HepG2 (cell line): ENCODE measurements around the gene MAP1LC3A. TPM values are rescaled to one million over a fixed set of nuclear protein-coding genes. Genes with fewer than 3 reads are reported as not detected.

Experiments
- KDM5B ChIP-seq: sonication (generic); formaldehyde crosslinking; IDR thresholded peaks from 2 replicates; pipeline ENCODE4 v1.4.0; 2020; ENCODE audit warnings: missing genetic modification reagents, mild to moderate bottlenecking, borderline replicate concordance
- RARA ChIP-seq: IDR thresholded peaks from 2 replicates; pipeline ENCODE4 v1.6.1; 2016; ENCODE audit warnings: missing genetic modification reagents, missing compliant biosample characterization
- RBFOX2 ChIP-seq: fragments of 200-400 bp; formaldehyde crosslinking; IDR thresholded peaks from 2 replicates; pipeline ENCODE4 v1.6.1; 2017; ENCODE audit warnings: low read depth, mild to moderate bottlenecking, low read length
- RFXAP ChIP-seq: sonication (generic); formaldehyde crosslinking; IDR thresholded peaks from 2 replicates; pipeline ENCODE4 v1.4.0; 2020; ENCODE audit warnings: missing genetic modification reagents, borderline replicate concordance
- THAP7 ChIP-seq: sonication (generic); formaldehyde crosslinking; IDR thresholded peaks from 2 replicates; pipeline ENCODE4 v1.8.1; 2023; ENCODE audit warnings: mild to moderate bottlenecking, missing genetic modification reagents
- ZMYM4 ChIP-seq: sonication (generic); formaldehyde crosslinking; IDR thresholded peaks from 2 replicates; pipeline ENCODE4 v1.8.1; 2023; ENCODE audit warnings: mild to moderate bottlenecking, missing genetic modification reagents
- ZNF629 ChIP-seq: sonication (generic); formaldehyde crosslinking; conservative IDR thresholded peaks from 2 replicates; pipeline ENCODE4 v1.5.0; 2020; ENCODE audit warnings: missing genetic modification reagents
- ZNF883 ChIP-seq: sonication (generic); formaldehyde crosslinking; IDR thresholded peaks from 2 replicates; pipeline ENCODE4 v1.5.1; 2020; ENCODE audit warnings: mild to moderate bottlenecking, missing genetic modification reagents; ENCODE audit errors: not compliant biosample characterization
- polyA plus RNA-seq, 8 experiments: library from polyadenylated mRNA; depleted of rRNA in 3 of 8; stranded (reverse) in 7 of 8; unstranded in 1 of 8; fragments of >200 nt; fragmentation: Illumina TruSeq in 4 of 8; extraction: Trizol in 4 of 8; gene quantifications; 2 replicates each; pipeline versions ENCODE4 v1.2.1 to v1.2.3, GENCODE V29; 2011 to 2016; ENCODE audit warnings: low read depth in 4 of 8, missing spikeins in 1 of 8, mixed read lengths in 1 of 8; ENCODE audit not compliant: insufficient read depth in 1 of 8
- total RNA-seq, 5 experiments: library from RNA; depleted of rRNA; stranded (reverse); fragments of >200 nt; fragmentation: Illumina TruSeq; extraction: Trizol; gene quantifications; 2 replicates each; pipeline ENCODE4 v1.2.3, GENCODE V29; 2016; ENCODE audit warnings: low read depth in 1 of 5
- TF ChIP-seq, protein P1 (sequence below): sonication (generic); formaldehyde crosslinking; IDR thresholded peaks from 2 replicates; pipeline ENCODE4 v1.4.0; 2020; ENCODE audit warnings: missing genetic modification reagents; ENCODE audit errors: not compliant biosample characterization
- TF ChIP-seq, protein P2 (sequence below): sonication (generic); formaldehyde crosslinking; IDR thresholded peaks from 2 replicates; pipeline ENCODE4 v1.4.0; 2020; ENCODE audit warnings: missing genetic modification reagents
- TF ChIP-seq, protein P3 (sequence below): sonication (generic); formaldehyde crosslinking; IDR thresholded peaks from 2 replicates; pipeline ENCODE4 v1.4.0; 2020; ENCODE audit warnings: missing genetic modification reagents
- TF ChIP-seq, protein P4 (sequence below): sonication (generic); formaldehyde crosslinking; IDR thresholded peaks from 2 replicates; pipeline ENCODE4 v1.5.1; 2020; ENCODE audit warnings: mild to moderate bottlenecking, missing genetic modification reagents, borderline replicate concordance

MAP1LC3A gene
- total and polyA plus RNA-seq, 2 of the 13 experiments (the other 11 are each of a cell fraction or from before 2014, with no cell fraction given), result not detected

GRCh38 chr20:34512266-34512954 lies 46.1 kb upstream of the MAP1LC3A start (continued):
- no peak for TF ChIP-seq ZNF883 (CRISPR knock-in tag)
- TF ChIP-seq, protein P1, sequence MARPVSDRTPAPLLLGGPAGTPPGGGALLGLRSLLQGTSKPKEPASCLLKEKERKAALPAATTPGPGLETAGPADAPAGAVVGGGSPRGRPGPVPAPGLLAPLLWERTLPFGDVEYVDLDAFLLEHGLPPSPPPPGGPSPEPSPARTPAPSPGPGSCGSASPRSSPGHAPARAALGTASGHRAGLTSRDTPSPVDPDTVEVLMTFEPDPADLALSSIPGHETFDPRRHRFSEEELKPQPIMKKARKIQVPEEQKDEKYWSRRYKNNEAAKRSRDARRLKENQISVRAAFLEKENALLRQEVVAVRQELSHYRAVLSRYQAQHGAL, result no peak
- peak; percentile 49; the same call in 1 of the 2 replicates for TF ChIP-seq THAP7 (CRISPR knock-in tag)
- no peak; the same call in 1 of the 2 replicates for TF ChIP-seq ZNF629 (CRISPR knock-in tag)
- TF ChIP-seq RBFOX2, result peak; percentile 49; the same call in 1 of the 2 replicates
- TF ChIP-seq RARA (CRISPR knock-in tag), result 0 out of 2 replicates have a peak, but pooled peaks have one; percentile 21
- TF ChIP-seq, protein P2, sequence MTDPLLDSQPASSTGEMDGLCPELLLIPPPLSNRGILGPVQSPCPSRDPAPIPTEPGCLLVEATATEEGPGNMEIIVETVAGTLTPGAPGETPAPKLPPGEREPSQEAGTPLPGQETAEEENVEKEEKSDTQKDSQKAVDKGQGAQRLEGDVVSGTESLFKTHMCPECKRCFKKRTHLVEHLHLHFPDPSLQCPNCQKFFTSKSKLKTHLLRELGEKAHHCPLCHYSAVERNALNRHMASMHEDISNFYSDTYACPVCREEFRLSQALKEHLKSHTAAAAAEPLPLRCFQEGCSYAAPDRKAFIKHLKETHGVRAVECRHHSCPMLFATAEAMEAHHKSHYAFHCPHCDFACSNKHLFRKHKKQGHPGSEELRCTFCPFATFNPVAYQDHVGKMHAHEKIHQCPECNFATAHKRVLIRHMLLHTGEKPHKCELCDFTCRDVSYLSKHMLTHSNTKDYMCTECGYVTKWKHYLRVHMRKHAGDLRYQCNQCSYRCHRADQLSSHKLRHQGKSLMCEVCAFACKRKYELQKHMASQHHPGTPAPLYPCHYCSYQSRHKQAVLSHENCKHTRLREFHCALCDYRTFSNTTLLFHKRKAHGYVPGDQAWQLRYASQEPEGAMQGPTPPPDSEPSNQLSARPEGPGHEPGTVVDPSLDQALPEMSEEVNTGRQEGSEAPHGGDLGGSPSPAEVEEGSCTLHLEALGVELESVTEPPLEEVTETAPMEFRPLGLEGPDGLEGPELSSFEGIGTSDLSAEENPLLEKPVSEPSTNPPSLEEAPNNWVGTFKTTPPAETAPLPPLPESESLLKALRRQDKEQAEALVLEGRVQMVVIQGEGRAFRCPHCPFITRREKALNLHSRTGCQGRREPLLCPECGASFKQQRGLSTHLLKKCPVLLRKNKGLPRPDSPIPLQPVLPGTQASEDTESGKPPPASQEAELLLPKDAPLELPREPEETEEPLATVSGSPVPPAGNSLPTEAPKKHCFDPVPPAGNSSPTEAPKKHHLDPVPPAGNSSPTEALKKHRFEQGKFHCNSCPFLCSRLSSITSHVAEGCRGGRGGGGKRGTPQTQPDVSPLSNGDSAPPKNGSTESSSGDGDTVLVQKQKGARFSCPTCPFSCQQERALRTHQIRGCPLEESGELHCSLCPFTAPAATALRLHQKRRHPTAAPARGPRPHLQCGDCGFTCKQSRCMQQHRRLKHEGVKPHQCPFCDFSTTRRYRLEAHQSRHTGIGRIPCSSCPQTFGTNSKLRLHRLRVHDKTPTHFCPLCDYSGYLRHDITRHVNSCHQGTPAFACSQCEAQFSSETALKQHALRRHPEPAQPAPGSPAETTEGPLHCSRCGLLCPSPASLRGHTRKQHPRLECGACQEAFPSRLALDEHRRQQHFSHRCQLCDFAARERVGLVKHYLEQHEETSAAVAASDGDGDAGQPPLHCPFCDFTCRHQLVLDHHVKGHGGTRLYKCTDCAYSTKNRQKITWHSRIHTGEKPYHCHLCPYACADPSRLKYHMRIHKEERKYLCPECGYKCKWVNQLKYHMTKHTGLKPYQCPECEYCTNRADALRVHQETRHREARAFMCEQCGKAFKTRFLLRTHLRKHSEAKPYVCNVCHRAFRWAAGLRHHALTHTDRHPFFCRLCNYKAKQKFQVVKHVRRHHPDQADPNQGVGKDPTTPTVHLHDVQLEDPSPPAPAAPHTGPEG (CRISPR knock-in tag), result peak; percentile 41
- peak; percentile 70; the same call in 1 of the 2 replicates for TF ChIP-seq RFXAP (CRISPR knock-in tag)
- TF ChIP-seq KDM5B (CRISPR knock-in tag), result no peak
- TF ChIP-seq ZMYM4 (CRISPR knock-in tag), result peak; percentile 45
- TF ChIP-seq, protein P3, sequence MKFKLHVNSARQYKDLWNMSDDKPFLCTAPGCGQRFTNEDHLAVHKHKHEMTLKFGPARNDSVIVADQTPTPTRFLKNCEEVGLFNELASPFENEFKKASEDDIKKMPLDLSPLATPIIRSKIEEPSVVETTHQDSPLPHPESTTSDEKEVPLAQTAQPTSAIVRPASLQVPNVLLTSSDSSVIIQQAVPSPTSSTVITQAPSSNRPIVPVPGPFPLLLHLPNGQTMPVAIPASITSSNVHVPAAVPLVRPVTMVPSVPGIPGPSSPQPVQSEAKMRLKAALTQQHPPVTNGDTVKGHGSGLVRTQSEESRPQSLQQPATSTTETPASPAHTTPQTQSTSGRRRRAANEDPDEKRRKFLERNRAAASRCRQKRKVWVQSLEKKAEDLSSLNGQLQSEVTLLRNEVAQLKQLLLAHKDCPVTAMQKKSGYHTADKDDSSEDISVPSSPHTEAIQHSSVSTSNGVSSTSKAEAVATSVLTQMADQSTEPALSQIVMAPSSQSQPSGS (CRISPR knock-in tag), result peak; percentile 47; the same call in 1 of the 2 replicates
- TF ChIP-seq, protein P4, sequence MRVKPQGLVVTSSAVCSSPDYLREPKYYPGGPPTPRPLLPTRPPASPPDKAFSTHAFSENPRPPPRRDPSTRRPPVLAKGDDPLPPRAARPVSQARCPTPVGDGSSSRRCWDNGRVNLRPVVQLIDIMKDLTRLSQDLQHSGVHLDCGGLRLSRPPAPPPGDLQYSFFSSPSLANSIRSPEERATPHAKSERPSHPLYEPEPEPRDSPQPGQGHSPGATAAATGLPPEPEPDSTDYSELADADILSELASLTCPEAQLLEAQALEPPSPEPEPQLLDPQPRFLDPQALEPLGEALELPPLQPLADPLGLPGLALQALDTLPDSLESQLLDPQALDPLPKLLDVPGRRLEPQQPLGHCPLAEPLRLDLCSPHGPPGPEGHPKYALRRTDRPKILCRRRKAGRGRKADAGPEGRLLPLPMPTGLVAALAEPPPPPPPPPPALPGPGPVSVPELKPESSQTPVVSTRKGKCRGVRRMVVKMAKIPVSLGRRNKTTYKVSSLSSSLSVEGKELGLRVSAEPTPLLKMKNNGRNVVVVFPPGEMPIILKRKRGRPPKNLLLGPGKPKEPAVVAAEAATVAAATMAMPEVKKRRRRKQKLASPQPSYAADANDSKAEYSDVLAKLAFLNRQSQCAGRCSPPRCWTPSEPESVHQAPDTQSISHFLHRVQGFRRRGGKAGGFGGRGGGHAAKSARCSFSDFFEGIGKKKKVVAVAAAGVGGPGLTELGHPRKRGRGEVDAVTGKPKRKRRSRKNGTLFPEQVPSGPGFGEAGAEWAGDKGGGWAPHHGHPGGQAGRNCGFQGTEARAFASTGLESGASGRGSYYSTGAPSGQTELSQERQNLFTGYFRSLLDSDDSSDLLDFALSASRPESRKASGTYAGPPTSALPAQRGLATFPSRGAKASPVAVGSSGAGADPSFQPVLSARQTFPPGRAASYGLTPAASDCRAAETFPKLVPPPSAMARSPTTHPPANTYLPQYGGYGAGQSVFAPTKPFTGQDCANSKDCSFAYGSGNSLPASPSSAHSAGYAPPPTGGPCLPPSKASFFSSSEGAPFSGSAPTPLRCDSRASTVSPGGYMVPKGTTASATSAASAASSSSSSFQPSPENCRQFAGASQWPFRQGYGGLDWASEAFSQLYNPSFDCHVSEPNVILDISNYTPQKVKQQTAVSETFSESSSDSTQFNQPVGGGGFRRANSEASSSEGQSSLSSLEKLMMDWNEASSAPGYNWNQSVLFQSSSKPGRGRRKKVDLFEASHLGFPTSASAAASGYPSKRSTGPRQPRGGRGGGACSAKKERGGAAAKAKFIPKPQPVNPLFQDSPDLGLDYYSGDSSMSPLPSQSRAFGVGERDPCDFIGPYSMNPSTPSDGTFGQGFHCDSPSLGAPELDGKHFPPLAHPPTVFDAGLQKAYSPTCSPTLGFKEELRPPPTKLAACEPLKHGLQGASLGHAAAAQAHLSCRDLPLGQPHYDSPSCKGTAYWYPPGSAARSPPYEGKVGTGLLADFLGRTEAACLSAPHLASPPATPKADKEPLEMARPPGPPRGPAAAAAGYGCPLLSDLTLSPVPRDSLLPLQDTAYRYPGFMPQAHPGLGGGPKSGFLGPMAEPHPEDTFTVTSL, result peak; percentile 70; the same call in 1 of the 2 replicates
